Left ventricle myocardium inferior (tissue), 1 donor: ENCODE measurements around the gene ILKAP. TPM values are rescaled to one million over a fixed set of nuclear protein-coding genes. Genes with fewer than 3 reads are reported as not detected.

ENCODE experiments used
- DNase-seq: peaks from one replicate; pipeline ENCODE4 v3.0.0-alpha.2; 2020
- H3K27ac ChIP-seq: fragments of 200-600 bp; replicated peaks from 2 replicates; pipeline ENCODE4 v1.8.0; 2021
- H3K27me3 ChIP-seq: fragments of 200-600 bp; 2 replicates; pipeline ENCODE4 v1.8.0; 2021; ENCODE audit warnings: low read depth
- H3K36me3 ChIP-seq: fragments of 200-600 bp; 2 replicates; pipeline ENCODE4 v1.8.0; 2021
- H3K4me1 ChIP-seq: fragments of 200-600 bp; 2 replicates; pipeline ENCODE4 v1.8.0; 2021
- H3K4me3 ChIP-seq: fragments of 200-600 bp; 2 replicates; pipeline ENCODE4 v1.8.0; 2021; ENCODE audit warnings: mild to moderate bottlenecking, moderate library complexity
- H3K9me3 ChIP-seq: fragments of 200-600 bp; replicated peaks from 2 replicates; pipeline ENCODE4 v1.8.0; 2021
- intact Hi-C: fragments of 100-400 bp; cut with micrococcal nuclease; formaldehyde crosslinking; loops from one replicate; pipeline ENCODE4 v1.11.0; 2022
- total RNA-seq: library from RNA; stranded (reverse); fragmentation: NEBNext Ultra II Directional; extraction: Animal tissue kit (Norgen Biotek cat#: 25700); gene quantifications from one replicate; pipeline ENCODE4 v1.2.1, GENCODE V29; 2021
- TF ChIP-seq, protein P1 (sequence below): fragments of 200-600 bp; IDR thresholded peaks from 2 replicates; pipeline ENCODE4 v1.8.0; 2021; ENCODE audit warnings: antibody characterized with exemption, mild to moderate bottlenecking, borderline replicate concordance
- donor health status: DM: no; HTN: yes; CAD: no; lungs with severe emphysema.

ILKAP gene
- total RNA-seq, 1 donor from 2014 or later, result 26.5 TPM

DNA sequence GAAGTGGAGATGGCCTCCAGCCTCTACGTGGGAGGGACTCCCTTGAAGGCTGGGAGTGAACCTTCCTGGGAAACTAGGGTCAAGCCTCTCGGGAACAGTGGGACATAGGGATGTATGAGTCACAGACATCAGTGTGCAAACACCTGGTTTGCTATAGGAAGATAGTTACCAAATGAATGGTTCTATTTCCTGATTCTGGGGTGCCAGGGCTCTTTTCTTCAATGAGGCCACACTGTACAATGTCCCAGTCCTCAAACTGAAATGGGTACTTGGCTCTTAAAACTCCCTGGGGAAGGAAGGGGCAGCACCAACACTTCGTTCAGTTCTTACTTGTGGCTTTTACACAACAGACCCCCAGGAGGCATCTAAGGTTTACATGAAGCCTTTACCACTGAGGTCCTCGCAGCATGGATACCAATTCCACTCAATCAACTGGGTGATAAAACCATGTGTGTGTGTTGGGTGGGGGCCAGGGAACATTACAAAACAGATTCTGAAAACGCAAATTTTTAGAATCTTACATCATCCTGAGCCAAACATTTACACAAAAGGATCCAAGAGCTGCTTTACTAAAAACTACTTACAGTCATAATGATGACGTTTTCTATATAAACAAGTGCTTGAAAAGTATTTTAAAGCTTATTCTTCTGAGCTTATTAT is 34.3 kb downstream of the ILKAP start:
- TF ChIP-seq, protein P1, sequence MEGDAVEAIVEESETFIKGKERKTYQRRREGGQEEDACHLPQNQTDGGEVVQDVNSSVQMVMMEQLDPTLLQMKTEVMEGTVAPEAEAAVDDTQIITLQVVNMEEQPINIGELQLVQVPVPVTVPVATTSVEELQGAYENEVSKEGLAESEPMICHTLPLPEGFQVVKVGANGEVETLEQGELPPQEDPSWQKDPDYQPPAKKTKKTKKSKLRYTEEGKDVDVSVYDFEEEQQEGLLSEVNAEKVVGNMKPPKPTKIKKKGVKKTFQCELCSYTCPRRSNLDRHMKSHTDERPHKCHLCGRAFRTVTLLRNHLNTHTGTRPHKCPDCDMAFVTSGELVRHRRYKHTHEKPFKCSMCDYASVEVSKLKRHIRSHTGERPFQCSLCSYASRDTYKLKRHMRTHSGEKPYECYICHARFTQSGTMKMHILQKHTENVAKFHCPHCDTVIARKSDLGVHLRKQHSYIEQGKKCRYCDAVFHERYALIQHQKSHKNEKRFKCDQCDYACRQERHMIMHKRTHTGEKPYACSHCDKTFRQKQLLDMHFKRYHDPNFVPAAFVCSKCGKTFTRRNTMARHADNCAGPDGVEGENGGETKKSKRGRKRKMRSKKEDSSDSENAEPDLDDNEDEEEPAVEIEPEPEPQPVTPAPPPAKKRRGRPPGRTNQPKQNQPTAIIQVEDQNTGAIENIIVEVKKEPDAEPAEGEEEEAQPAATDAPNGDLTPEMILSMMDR, result no peak
- Histone ChIP-seq H3K4me3 (no peak overlapping the region), H3K36me3 (peaks cover 64% of the 10 kb centered on the region), H3K27me3 (peaks cover 8% of the 10 kb centered on the region), H3K27ac (no peak overlapping the region), H3K4me1 (peaks cover 19% of the 10 kb centered on the region), H3K9me3 (no peaks in the 10 kb centered on the region)
- peak; percentile 18 for DNase-seq
- intact Hi-C loops, result no loop called here

DNA sequence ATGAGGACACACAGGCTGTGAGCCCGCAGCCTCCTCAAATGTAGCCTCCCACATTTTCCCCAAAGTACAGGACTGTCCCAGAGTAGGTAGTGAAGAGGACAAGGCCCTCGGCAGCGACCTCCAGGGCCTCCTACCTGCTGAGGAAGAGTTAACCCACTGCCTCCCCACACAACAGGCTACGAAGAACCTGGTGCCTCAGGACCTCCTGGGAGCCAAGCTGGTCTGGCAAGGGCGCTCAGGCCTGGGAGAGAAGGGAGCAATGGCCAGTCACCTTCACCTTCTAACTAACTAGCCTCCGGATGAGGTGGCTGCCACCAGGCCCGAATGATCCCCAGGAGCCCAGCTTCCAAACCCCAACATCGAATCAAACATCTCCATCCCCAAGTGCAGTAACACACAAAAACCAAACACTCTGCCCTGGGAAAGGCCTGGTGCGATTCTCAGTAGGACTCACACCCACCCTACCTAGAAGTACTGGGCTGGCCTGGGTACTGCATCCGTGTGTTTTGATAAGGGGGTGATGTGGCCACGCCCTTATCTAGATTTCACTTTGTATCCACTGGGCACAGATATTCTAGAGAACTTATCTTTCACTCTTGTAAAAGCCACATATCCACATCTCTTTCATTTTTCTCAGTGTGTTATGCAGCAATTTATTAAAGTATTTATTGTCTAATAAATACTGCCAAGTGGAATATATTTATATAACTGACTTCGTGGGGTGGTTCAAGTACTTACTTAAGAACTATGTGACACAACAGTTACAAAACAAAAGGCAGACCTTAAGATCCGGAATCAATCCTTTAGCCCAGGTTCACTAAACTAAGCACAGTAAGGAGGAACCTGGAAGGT is 35.1 kb downstream of the ILKAP start:
- H3K36me3 ChIP-seq, result peaks cover 56% of the 10 kb centered on the region
- H3K4me1 ChIP-seq, result peaks cover 24% of the 10 kb centered on the region
- TF ChIP-seq, protein P1, result no peak
- no peaks in the 10 kb centered on the region for H3K9me3 ChIP-seq
- H3K4me3 ChIP-seq, result no peak overlapping the region
- intact Hi-C loops, result no loop called here
- DNase-seq, result no peak
- no peak overlapping the region for H3K27ac ChIP-seq
- peaks cover 16% of the 10 kb centered on the region for H3K27me3 ChIP-seq

DNA sequence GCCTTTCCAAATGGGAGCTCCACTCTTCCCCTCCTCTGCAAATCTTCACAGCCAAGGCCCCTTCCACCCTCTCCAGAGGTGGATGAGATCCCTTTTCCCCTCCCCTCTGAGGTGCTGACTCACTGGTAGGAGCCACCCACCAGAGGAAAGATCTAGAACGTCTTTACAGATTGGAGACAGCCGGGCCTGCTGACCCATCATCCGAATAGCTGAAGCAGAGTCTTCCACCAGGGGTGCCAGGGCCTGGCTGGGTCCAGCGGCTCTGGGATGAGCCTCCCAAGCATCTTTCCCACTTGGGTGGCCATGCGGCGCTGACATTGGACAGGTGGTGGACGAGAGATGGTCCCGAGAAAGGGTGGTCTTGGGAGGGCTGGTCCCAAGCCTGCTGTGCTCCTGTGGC is 35.7 kb downstream of the ILKAP start:
- peaks cover 23% of the 10 kb centered on the region for H3K27me3 ChIP-seq
- intact Hi-C loops, result no loop called here
- peaks cover 27% of the 10 kb centered on the region for H3K4me1 ChIP-seq
- no peak overlapping the region for H3K27ac ChIP-seq
- no peaks in the 10 kb centered on the region for H3K9me3 ChIP-seq
- TF ChIP-seq, protein P1, result no peak
- H3K36me3 ChIP-seq, result peaks cover 50% of the 10 kb centered on the region
- DNase-seq, result peak; percentile 12
- no peak overlapping the region for H3K4me3 ChIP-seq

DNA sequence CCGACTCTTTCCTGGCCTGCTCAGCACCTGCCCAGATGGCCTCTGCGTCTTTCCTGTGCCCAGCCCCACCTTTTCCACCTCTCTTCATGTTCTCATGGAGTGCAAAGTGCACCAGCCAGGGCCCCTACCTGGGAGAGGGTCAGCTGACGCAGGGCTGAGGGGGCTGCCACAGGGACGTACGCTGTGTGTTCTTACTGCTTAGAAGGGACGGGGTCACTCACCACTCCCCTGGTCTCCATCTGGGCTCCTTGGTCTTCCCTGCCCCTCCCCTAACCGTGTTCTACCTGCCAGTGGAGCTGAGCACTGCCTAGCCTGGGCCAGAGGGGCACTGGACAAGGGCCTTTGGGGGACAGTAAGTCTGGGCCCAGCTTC is 36.2 kb downstream of the ILKAP start:
- Histone ChIP-seq H3K9me3 (no peaks in the 10 kb centered on the region), H3K36me3 (peaks cover 46% of the 10 kb centered on the region), H3K27me3 (peaks cover 27% of the 10 kb centered on the region), H3K27ac (no peak overlapping the region), H3K4me1 (peaks cover 27% of the 10 kb centered on the region), H3K4me3 (no peak overlapping the region)
- TF ChIP-seq, protein P1, result no peak
- intact Hi-C loops, result no loop called here
- DNase-seq, result no peak

DNA sequence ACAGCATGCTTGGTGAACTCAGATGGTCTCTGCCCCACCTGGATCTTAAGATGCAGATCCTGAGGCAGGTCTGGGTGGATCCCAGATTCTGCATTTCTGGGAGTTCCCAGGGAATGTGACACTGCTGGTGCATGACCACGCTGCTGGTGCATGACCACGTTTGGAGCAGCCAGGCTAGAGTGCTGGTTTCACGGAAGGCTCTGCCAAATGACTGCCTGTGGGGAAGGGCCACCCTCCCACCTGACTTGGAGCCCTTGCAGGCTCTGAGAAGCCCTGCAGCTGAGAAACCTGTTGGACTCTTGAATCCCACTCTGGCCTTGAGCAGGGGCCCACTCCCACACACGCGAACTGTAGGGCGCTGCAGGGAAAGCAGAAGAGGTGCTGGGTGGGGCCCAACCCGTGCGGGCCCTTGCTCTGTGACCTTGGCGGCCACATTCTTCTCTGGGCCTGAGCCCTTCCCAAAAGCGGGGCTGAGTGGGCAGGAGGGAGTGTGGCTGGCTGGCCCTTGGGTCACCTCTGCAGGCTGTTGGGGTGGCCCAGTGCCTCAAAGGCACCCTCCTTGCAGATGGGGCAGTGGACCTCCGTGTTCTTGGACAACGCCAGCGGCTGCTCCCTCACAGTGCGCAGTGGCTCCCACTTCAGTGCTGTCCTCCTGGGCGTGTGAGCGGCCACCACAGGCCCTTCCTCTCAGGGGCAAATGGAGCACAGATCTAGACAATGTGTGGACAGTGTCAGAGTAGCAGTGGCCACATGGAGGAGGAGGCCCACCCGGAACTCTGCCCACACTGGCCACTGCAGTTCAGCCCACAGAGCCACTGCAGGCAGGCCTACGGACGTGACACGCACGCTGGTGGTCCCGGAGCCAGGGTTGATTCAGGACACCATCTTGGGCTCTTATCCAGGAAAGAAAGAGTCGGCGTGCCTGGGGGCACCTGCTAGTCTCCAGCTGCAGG is 36.8 kb downstream of the ILKAP start:
- H3K27ac ChIP-seq, result no peak overlapping the region
- peaks cover 34% of the 10 kb centered on the region for H3K27me3 ChIP-seq
- TF ChIP-seq, protein P1, result no peak
- H3K9me3 ChIP-seq, result no peaks in the 10 kb centered on the region
- peak; percentile 12 for DNase-seq
- peaks cover 39% of the 10 kb centered on the region for H3K36me3 ChIP-seq
- peaks cover 27% of the 10 kb centered on the region for H3K4me1 ChIP-seq
- intact Hi-C loops, result no loop called here
- no peak overlapping the region for H3K4me3 ChIP-seq
